Esophagus muscularis mucosa (tissue), 4 donors: ENCODE data around the gene PDZK1IP1. TPM values are rescaled to one million over a fixed set of nuclear protein-coding genes. Genes with fewer than 3 reads are reported as not detected.
A peak's percentile ranks its signal among the peaks of the same experiment; 100 is the strongest.

Experiments used
- DNase-seq: peaks from one replicate; pipeline ENCODE4 v3.0.0-alpha.2; 2017; ENCODE audit errors: extremely low spot score
- H3K27ac ChIP-seq, 4 donors: fragments of 200-600 bp; sonication (generic); replicated peaks in 1 of 4; 1 replicate in 3 of 4; 2 replicates in 1 of 4; pipeline ENCODE4 v1.5.1; 2016 to 2019; ENCODE audit warnings: mild to moderate bottlenecking in 1 of 4
- H3K27me3 ChIP-seq, 4 donors: fragments of 200-600 bp; sonication (generic); one replicate each; pipeline versions ENCODE4 v1.5.1 to v1.6.0; 2016 to 2019
- H3K36me3 ChIP-seq, 4 donors: fragments of 200-600 bp; sonication (generic); one replicate each; pipeline ENCODE4 v1.5.1; 2016 to 2019
- H3K4me1 ChIP-seq, 4 donors: fragments of 200-600 bp; sonication (generic); one replicate each; pipeline ENCODE4 v1.5.1; 2016 to 2019
- H3K4me3 ChIP-seq, 4 donors: fragments of 200-600 bp; sonication (generic); 1 replicate in 2 of 4; 2 replicates in 2 of 4; pipeline ENCODE4 v1.5.1; 2016 to 2019; ENCODE audit warnings: mild to moderate bottlenecking in 4 of 4, moderate library complexity in 1 of 4
- H3K9me3 ChIP-seq, 4 donors: fragments of 200-600 bp; sonication (generic); 1 replicate in 3 of 4; 2 replicates in 1 of 4; pipeline ENCODE4 v1.5.1; 2016 to 2019
- CTCF ChIP-seq, 3 experiments: fragments of 200-600 bp in 2 of 3; fragments of 450-650 bp in 1 of 3; sonication (generic) in 2 of 3; IDR thresholded peaks; one replicate each; pipeline ENCODE4 v1.5.1; 2017 to 2019; ENCODE audit warnings: antibody characterized with exemption in 3 of 3, mild to moderate bottlenecking in 2 of 3, moderate library complexity in 1 of 3
- EP300 ChIP-seq: sonication (generic); formaldehyde crosslinking; IDR thresholded peaks from one replicate; pipeline ENCODE4 v1.6.1; 2017; ENCODE audit warnings: antibody characterized with exemption
- POLR2A ChIP-seq: fragments of 450-650 bp; IDR thresholded peaks from one replicate; pipeline ENCODE4 v1.6.1; 2017; ENCODE audit warnings: antibody characterized with exemption, moderate library complexity, mild to moderate bottlenecking, low read depth
- POLR2AphosphoS5 ChIP-seq, 2 donors: sonication (generic); formaldehyde crosslinking; IDR thresholded peaks; one replicate each; pipeline ENCODE4 v1.6.1; 2017; ENCODE audit warnings: antibody characterized with exemption in 2 of 2
- WGBS: methylation state at CpG from one replicate; pipeline ENCODE4 v1.1.5; 2018; 5-methylcytosine and 5-hydroxymethylcytosine counted together
- intact Hi-C: fragments of 100-400 bp; cut with DNase I; formaldehyde crosslinking; loops from one replicate; pipeline ENCODE4 v1.15.1; 2023
- total RNA-seq, 4 donors: library from RNA; depleted of rRNA; stranded (reverse); fragments of >200 nt; gene quantifications; one replicate each; pipeline versions ENCODE4 v1.1.0 to v1.2.1, GENCODE V29; 2016

Gene PDZK1IP1
- total RNA-seq, result 1 to 10 TPM in 1 of 4 donors, not detected in 3; 1.8 TPM

- intact Hi-C loops, result loop anchor here (5.0 kb wide), 2 partner anchors 72 to 232 kb away; no protein-coding TSS in a partner anchor
- peak; percentile 94 for DNase-seq
- H3K27me3 ChIP-seq, result peaks cover 0 to 17% (median 0%) of the 10 kb centered on the region in 4 donors
- peaks cover 10 to 38% (median 33%) of the 10 kb centered on the region in 4 donors for H3K4me1 ChIP-seq
- no peaks in the 10 kb centered on the region for H3K9me3 ChIP-seq
- TF ChIP-seq CTCF (IDR thresholded peaks at IDR 0.05), result no peak
- no peak for TF ChIP-seq POLR2A
- TF ChIP-seq POLR2AphosphoS5 (IDR thresholded peaks at IDR 0.05), result peak in 1 of 2 donors; percentile 17
- TF ChIP-seq EP300, result no peak
- WGBS, result 50% methylated on average over 8 of the region's 16 CpGs
- H3K4me3 ChIP-seq, result no peak within 1 kb of the TSS
- H3K36me3 ChIP-seq, result no peaks in the 10 kb centered on the region
- H3K27ac ChIP-seq, result peak within 1 kb of the TSS; percentile 5 to 63 (median 56)
These were observed at the start of gene PDZK1IP1 for GRCh38 chr1:47189844-47190508. TSS of gene PDZK1IP1 (minus strand) at chr1:47190036. CDS start at chr1:47189932, 104 bp downstream.

GRCh38 chr1:47238935-47239592, 49.2 kb upstream of the PDZK1IP1 start:
- Histone ChIP-seq H3K9me3 (no peaks in the 10 kb centered on the region), H3K27ac (no peak overlapping the region), H3K4me3 (no peak overlapping the region), H3K27me3 (peaks cover 0 to 70% (median 2%) of the 10 kb centered on the region in 4 donors), H3K4me1 (peaks cover 7 to 12% (median 10%) of the 10 kb centered on the region in 4 donors), H3K36me3 (no peaks in the 10 kb centered on the region)
- TF ChIP-seq POLR2AphosphoS5 (IDR thresholded peaks at IDR 0.05), result no peak
- no peak for TF ChIP-seq EP300
- TF ChIP-seq POLR2A, result no peak
- TF ChIP-seq CTCF (IDR thresholded peaks at IDR 0.05), result no peak
- intact Hi-C loops, result no loop called here
- no peak for DNase-seq
- 70% methylated on average over 5 of the region's 5 CpGs for WGBS

- 76% methylated on average over 4 of the region's 4 CpGs for WGBS
- no peak for TF ChIP-seq POLR2AphosphoS5 (IDR thresholded peaks at IDR 0.05)
- no peak for TF ChIP-seq POLR2A
- no peak for TF ChIP-seq EP300
- no peak for TF ChIP-seq CTCF (IDR thresholded peaks at IDR 0.05)
- no peaks in the 10 kb centered on the region for H3K36me3 ChIP-seq
- H3K27ac ChIP-seq, result peak overlapping the region in 1 of 4 donors; percentile 42
- DNase-seq, result no peak
- H3K27me3 ChIP-seq, result peaks cover 0 to 74% (median 30%) of the 10 kb centered on the region in 4 donors
- no peak overlapping the region for H3K4me3 ChIP-seq
- intact Hi-C loops, result no loop called here
- H3K4me1 ChIP-seq, result peaks cover 16 to 29% (median 26%) of the 10 kb centered on the region in 4 donors
- no peaks in the 10 kb centered on the region for H3K9me3 ChIP-seq
These were observed 46.0 kb upstream of the PDZK1IP1 start for GRCh38 chr1:47235806-47236205.

- no peaks in the 10 kb centered on the region for H3K9me3 ChIP-seq
- no CpG with 5 or more reads among the region's 21 CpGs for WGBS
These were observed 45.4 kb upstream of the PDZK1IP1 start for GRCh38 chr1:47235241-47235681.

More at GRCh38 chr1:47235241-47235681, 45.4 kb upstream of the PDZK1IP1 start:
- intact Hi-C loops, result no loop called here
- H3K27me3 ChIP-seq, result peaks cover 0 to 74% (median 36%) of the 10 kb centered on the region in 4 donors
- peaks cover 18 to 35% (median 31%) of the 10 kb centered on the region in 4 donors for H3K4me1 ChIP-seq
- no peak for DNase-seq
- peak overlapping the region in 1 of 4 donors; percentile 42 for H3K27ac ChIP-seq
- no peaks in the 10 kb centered on the region for H3K36me3 ChIP-seq
- no peak overlapping the region for H3K4me3 ChIP-seq
- TF ChIP-seq POLR2A, result no peak
- no peak for TF ChIP-seq EP300
- no peak for TF ChIP-seq CTCF (IDR thresholded peaks at IDR 0.05)
- TF ChIP-seq POLR2AphosphoS5 (IDR thresholded peaks at IDR 0.05), result no peak
